Frontal cortex (tissue), 4 donors: ENCODE measurements around the gene PDK2. TPM values are rescaled to one million over a fixed set of nuclear protein-coding genes. Genes with fewer than 3 reads are reported as not detected.

Experiments
- DNase-seq, 2 donors: peaks; one replicate each; pipeline ENCODE4 v3.0.0; 2012; ENCODE audit warnings: low spot score in 2 of 2
- FAIRE-seq: peaks from 2 replicates; lab custom pipeline; 2012; peaks lifted over from hg19 to GRCh38; lab: Jason Lieb, UNC
- total RNA-seq: library from RNA; depleted of rRNA; stranded (reverse); fragments of >200 nt; gene quantifications from one replicate; pipeline ENCODE4 v1.2.3, GENCODE V29; 2014
- donor health status: control.
- donor health status: control.
- donor health status: control.

The PDK2 gene
- total RNA-seq, 1 donor from 2014 or later = 11.8 TPM

- FAIRE-seq (no peak), DNase-seq (no peak)
Measured at GRCh38 chr17:50145532-50146229, 50.5 kb downstream of the PDK2 start.

GRCh38 chr17:50146230-50146926, 51.2 kb downstream of the PDK2 start:
- DNase-seq = no peak
- no peak for FAIRE-seq

- FAIRE-seq (no peak), DNase-seq (no peak)
Measured at GRCh38 chr17:50146927-50147665, 51.9 kb downstream of the PDK2 start.

DNA sequence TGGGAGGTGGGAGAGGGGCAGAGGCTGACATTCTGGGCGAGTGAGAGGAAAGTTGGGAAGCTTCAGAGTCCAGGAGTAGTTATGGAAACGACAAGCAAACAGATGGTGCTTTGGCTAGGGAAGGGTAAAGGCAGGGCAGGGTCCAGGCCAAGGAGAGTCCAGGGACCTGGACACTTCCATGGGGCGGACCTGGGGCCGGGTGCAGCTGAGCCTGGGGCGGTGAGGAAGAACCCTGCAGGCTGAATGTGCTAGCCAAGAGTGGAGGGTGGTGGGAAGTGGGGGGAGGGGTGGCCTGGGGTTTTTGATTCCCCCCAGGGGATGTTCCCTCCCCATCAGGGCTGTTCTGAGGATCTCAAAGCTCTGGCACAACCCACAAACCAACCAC, 52.7 kb downstream of the PDK2 start:
- FAIRE-seq = no peak
- DNase-seq = no peak

DNA sequence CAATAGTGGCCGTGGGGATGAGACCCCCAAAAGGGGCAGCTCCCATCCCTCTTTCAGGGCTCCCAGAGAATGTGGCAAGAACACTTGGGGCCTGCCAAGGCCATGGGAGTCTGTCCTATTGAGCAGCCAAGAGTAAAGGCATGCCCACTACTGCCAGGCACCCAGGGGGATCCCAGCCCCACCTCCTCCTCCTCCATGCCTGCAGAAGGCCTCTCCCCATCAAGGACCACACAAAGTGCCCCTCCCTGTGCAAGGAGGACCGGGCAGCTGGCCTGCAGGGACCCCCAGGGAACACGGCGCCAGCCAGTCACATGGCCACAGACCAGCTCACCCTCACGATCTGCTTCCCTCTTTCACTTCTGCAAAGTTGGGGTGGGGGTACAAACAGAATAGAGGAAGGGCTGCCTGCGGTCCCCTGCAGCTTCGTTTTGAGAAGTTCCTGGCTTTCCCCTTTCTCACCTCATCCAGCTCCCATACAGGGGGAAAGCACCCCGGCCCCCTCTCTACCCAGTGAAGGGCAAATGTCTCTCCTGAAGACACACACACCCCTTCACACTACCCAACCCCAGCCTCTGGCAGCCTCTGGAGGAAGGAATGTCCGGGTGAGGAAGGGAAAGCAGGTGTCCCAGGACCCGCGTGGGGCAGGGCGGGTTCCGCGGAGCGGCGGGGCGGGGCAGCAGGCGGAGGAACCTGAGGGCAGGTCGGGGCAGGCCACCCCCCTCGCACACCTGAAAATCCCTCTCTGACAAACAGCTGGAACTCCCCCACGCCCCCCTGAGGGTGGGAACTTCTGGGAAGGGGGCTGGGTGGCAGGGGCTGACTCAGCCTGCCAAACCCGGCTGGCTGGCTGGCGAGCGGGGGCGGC, 53.3 kb downstream of the PDK2 start:
- FAIRE-seq (no peak), DNase-seq (peak; percentile 67 to 75)

- FAIRE-seq (no peak), DNase-seq (no peak)
Measured at GRCh38 chr17:50149091-50149416, 53.9 kb downstream of the PDK2 start.

DNA sequence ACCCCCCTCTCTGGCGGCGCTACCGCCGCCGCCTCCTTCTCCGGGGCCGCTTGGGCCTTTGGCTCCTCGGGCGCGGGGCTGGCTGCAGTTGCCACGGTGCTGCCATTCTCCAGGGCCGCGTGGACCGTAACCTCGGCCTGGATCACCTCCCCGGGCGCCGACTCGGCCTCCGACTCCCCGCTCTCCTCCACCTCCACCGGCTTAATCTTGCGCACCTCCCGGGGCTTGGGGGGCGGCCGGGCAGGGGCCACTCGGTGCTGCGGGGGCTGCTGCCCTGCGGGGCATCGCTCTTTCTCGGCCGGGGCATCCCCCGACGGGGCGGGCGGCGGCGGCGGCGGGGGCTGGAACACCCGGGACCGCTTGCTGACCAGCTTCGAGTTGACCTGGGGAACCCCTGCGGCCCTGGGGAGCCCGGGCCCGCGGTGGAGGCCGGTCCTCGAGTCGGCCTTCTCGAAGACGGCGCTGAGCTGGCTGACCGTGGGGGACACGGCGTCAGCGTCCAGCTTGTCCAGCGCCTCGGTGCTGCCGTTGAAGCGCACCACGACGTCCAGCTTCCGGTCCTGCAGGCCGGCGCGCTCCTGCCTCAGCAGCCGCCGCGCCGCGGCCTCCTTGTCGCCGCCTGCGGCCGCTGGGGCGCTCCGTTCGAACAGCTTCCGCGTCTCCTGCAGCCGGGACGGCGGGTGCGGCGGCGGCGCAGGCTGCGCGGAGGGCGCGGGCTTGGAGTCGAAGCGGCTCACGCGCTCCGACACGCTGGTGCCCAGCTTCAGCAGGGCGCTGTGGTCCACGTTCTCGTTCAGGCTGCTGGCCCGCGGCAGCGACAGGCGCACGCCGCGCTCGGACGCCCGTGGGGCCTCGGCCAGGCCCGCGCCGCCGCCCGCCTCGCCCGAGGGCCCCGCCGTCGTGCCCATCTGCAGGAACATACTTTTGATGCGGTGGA, 54.5 kb downstream of the PDK2 start:
- DNase-seq (peak in 1 of 2 donors; percentile 73), FAIRE-seq (no peak)

- FAIRE-seq (no peak), DNase-seq (no peak)
Measured at GRCh38 chr17:50150354-50151040, 55.3 kb downstream of the PDK2 start, which contains the start of gene PPP1R9B. Gene PPP1R9B (minus strand): TSS chr17:50150677. CDS start chr17:50150513, 164 bp downstream.

DNA sequence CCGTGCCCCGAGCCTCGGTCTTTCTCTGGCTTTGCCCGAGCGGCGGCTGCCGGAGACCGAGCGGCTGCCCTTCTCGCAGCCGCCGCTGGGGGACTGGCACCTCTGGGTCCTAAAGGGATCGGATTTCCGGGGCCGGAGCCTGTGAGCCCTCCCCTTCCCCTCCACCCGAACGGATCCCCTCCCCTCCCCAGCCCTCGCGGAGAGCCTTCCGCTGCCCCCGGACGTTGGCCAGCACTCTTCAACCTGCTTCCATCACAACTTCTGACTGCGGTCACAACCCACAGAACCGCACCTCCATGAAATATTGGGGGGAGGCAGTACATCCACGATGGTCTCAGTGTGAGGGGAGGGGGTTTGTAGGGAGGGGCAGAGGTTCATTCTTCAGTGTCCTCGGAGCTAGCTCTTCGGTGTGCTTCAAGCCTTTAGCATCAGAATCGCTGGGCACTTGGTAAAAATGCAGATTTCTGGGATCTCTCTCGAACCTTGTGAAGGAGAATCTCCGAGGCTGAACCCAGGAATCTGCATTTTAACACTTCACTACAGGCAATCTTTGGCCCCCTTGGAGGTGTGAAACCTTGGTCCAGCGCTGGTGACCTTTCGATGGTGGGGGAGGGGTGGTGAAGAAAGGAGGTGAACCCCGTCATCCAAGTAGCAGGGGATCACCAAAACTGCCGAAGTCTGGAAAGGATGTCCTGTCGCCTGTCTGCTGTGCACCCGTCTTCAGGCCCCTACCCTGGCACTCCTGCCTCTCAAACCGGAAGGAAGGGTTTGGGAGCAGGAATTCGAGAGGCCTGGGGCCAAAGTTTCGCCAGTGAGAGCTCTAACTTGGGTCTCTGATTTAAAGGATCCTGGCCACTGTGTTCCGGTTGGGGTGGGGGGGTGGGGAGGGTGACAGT, 56.1 kb downstream of the PDK2 start:
- FAIRE-seq (no peak), DNase-seq (peak; percentile 96 to 98)

GRCh38 chr17:50151937-50152547, 56.9 kb downstream of the PDK2 start:
- FAIRE-seq (no peak), DNase-seq (peak; percentile 83 to 86)

GRCh38 chr17:50152736-50153135, 57.6 kb downstream of the PDK2 start:
- DNase-seq (no peak), FAIRE-seq (no peak)

DNA sequence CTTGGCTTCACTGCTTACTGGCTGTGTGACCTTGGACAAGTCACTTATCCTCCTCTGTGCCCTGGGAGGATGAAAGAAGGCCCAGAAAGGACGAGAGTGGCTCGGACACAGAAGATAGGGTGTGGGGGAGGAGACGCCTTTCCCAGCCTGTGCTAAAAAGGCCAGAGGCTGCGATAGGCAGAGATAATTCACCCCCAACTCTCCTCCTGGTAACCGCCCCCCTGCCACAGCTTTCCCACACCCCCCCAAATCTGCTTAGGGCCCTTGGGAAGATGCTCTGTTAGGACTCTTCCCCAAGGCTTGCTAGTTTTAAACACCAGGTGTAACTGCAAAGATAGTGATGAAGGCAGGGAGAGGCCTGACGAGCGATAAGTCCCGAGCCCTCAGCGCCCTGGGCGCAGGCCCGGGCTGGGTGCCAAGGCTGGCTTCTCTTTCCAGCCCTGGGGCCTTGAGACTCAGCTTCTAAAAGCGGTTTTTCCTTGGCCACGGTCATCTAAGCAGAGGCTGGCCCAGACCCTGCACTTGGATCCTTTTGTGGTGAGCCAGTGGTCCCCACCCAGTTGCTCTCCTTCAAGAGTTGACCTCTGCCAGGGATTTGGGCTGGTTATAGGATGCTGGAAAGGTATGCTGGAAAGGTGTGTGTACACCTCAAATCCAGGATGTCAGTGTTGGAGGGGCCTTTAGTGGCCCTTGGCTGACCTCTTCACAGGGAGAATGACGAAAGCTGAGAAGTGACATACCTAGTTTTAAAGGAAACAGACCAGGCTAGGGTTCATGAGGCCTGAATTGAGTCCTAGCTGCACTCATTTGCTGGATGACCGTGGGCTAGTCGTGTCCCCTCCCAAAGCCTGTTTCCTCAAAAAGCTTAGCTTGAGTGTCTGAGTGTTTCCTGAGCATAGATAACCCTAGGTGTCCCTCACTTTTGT, 58.8 kb downstream of the PDK2 start:
- FAIRE-seq = no peak
- DNase-seq = no peak

- FAIRE-seq (no peak), DNase-seq (no peak)
Measured at GRCh38 chr17:50154604-50155003, 59.5 kb downstream of the PDK2 start.

GRCh38 chr17:50155115-50155819, 60.1 kb downstream of the PDK2 start:
- DNase-seq = no peak
- FAIRE-seq = no peak

- no peak for FAIRE-seq
Measured at GRCh38 chr17:50157891-50158290, 62.7 kb downstream of the PDK2 start.

More at GRCh38 chr17:50157891-50158290, 62.7 kb downstream of the PDK2 start:
- DNase-seq = no peak
